HG03457 (cell line): Measurements from ENCODE around the gene RBP4.

ENCODE experiments used
- ATAC-seq: cut with Tn5 transposase; IDR thresholded peaks from one replicate; pipeline ENCODE4 v1.9.1; 2021; ENCODE audit warnings: moderate number of reproducible peaks; ENCODE audit not compliant: unreplicated experiment

The RBP4 gene

GRCh38 chr10:93596539-93596938 is 4.5 kb downstream of the RBP4 start:
- ATAC-seq, result no peak

DNA sequence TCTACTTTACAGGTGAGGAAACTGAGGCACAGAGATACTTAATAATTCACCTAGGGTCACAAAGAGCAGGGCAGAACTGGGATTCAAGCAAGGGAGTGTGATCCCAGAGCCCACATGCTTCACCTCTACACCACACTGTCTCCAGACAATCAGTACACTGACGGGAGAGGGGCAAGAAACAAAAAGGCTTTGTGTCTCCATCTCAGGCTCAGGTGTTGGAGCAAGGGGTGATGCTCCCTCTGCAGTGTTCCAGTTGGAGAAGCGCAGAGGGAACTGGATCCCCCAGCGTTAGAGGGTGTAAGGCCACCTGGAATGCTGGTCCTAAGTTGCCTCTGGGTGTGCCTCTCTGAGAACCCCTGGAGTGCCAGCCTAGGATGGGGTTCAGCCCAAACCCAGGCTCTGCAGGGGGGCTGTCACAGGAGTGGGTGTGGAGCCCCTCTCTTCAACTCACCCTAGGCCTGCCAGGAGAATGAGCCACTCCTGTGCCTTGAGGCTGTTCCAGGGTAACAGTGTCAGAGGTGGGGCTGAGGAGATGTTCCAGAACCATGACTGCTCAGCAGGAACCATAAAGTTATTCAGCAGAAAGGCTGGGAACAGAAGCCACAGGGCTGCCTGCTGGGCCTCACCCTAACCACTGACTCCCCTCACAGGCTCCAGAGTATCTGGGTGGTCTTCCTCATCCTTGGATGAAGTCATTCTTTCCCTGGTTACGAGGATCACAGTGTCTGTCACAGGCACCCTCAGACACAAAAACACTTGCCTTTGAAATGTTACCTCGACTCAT is 5.5 kb downstream of the RBP4 start:
- ATAC-seq, result no peak

- ATAC-seq, result no peak
Observed at GRCh38 chr10:93594518-93594917, 6.5 kb downstream of the RBP4 start.

DNA sequence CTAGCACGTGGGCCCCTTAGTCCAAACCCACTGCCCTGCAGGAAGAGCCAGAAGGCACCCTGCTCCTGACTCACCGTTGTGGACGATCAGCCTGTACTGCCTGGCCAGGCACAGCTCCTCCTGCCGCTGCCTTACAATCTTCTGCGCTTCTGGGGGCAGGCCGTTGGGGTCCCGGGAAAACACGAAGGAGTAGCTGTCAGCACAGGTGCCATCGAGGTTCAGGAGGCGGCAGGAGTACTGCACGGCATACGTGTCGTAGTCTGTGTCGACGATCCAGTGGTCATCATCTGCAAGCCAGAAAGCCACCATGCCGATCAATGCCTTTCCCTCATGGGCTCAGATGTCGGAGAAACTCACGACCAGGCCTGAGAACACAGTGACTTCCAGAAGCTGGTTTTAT is 7.3 kb downstream of the RBP4 start:
- no peak for ATAC-seq

DNA sequence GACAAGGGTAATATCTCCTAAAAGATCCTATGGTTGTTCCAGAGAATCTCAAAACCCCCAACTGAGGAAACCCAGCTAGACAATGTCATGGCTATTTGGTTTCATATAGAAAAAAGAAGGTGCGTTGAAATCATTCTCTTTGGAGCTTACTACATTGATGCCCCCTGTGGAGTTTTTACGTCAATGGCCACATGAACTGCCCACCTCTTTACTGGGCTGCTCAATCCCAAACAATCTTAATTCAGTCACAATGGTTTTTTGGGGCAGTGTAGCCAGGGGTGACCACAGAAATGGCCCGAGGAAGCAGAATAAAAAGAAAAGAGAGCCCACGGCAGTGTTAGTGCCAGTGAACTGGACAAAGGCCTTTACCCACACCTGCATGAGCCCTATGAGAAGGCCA is 7.8 kb downstream of the RBP4 start:
- no peak for ATAC-seq

- ATAC-seq, result no peak
Observed at GRCh38 chr10:93591065-93591808, 9.8 kb downstream of the RBP4 start.

- no peak for ATAC-seq
Observed at GRCh38 chr10:93590638-93591037, 10.4 kb downstream of the RBP4 start.

DNA sequence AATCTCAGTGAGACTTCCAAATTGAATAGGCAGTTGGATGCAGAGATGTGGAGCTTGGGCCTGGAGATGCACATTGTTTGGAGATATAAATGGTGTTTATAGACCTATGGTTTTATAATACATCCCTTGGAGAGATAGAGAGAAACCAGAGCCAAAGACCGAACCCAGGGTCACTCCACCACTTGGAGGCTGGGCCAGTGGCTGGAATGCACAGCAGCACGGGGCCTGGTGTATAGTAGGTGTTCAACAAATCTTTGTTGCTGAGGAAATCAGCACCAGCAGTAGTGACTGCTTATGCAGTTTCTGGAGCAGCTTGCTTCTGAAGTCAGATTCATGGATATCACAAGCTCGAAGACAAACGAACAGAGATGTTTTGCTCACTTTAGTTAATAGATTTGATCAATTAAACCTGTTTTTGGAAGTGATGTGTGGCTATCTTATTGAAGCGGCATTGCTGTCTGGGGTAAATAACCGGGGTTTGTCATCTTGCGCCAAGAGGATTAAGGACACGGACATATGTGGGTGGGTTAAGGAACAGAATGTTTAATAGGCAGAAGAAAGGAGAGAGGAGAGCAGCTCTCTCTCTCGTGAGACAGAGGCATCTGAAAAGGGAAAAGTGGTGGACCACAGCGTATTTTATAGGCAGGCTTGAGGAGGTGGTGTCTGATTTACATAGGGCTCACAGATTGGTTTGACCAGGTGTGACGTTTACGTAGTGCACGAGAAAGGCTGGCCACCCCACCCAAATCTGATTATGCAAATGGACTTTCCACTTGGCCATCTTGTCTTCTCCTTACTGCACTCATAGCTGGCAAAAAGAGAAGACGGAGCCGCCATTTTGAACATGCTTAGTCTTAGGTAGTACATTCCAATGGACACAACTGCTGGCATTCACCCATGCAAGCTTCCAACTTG is 11.1 kb downstream of the RBP4 start:
- ATAC-seq, result no peak

- ATAC-seq, result no peak
Observed at GRCh38 chr10:93584445-93584844, 16.6 kb downstream of the RBP4 start.

GRCh38 chr10:93580828-93581227 is 20.2 kb downstream of the RBP4 start:
- no peak for ATAC-seq

GRCh38 chr10:93579985-93580711 is 20.9 kb downstream of the RBP4 start:
- no peak for ATAC-seq

GRCh38 chr10:93579089-93579488 is 21.9 kb downstream of the RBP4 start:
- ATAC-seq, result no peak

- no peak for ATAC-seq
Observed at GRCh38 chr10:93577565-93577964, 23.5 kb downstream of the RBP4 start.

DNA sequence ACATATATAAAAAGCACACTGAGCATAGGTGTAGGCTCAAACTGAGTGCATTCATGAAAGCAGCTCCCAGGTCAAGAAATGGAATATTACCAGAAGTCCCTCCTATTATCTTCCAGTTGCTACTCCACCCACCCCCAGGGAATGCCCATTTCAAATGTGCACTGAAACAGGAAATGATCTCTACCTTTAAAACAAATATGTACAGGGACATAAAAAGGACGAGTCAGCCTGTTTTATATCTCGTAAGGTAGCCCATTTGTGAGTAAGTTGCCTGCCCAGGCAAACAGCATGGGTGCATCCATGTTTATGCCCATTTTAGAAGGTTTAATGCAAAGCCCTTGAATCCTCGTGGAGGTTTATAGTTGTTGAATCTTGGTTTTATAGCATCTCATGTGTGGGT is 24.1 kb downstream of the RBP4 start:
- no peak for ATAC-seq

- ATAC-seq, result no peak
Observed at GRCh38 chr10:93573924-93574323, 27.1 kb downstream of the RBP4 start.

DNA sequence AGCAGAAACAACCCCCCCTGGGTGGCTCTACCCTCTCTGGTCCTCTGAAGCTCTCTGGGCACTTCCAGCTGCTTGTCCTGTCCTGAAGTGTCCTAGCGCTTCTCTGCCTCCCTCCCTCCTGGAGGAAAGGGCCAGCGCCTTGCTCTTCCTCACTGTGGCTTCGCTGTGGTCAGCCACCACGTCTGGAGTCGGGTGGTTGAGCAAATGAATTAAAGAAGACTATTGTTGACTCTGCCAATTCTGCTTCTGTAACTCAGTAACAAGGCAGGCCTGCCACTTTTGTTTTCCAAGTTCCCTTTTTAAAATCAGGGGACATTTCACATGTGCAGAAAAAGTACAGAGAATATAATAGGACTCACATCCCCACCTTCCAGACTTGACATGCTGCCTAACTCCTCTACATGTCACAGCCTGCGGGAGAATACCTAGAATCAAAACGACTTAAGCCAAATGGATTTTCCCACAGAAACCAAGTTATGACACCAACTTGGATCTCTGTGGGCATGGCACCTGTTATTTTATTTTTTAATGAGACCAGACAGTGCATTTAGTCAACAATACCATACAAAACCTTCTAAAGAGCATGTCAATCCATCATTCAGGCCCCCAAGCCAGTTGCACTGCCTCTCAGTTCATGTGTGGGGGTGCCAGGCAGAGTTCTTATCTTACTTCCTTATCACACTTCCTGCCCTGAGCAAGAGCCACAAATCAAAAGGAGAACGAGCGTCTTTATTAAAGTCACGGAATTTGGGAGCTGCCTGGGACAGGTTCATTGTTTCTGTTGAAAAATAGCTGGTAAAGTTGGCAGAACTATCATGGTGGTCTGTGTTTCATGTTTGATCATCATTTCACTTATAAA is 27.8 kb downstream of the RBP4 start:
- no peak for ATAC-seq

GRCh38 chr10:93572606-93573005 is 28.4 kb downstream of the RBP4 start:
- ATAC-seq, result no peak

DNA sequence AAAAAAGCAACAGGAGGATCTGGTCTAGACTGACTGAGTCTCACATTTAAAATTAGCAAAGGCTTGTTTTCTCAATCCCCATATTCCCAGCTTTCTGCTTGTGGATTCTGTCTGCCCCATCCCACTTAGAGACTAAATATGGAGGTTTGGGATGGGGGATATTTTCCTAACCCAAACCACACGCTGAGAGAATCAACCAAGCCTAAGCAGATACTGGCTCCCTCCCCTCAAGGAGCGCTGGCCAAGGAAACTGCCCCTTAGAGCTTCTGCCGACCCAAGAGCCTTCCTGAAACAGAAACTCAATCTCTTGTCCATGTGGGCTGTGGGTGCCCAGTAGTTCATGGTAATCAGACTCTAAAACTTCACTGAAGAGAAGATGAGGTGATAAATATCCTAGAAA is 30.7 kb downstream of the RBP4 start:
- ATAC-seq, result no peak

GRCh38 chr10:93568105-93568390 is 33.0 kb downstream of the RBP4 start:
- no peak for ATAC-seq
